HG03064 (cell line): Measurements from ENCODE around the gene NUBP2.
"Not testable (repeated sequence)": the region's sequence is repeated elsewhere in the genome, so short reads cannot be mapped to it uniquely, and the experiment has no call there.

ENCODE experiments used
- ATAC-seq: cut with Tn5 transposase; IDR thresholded peaks from one replicate; pipeline ENCODE4 v1.9.1; 2021; ENCODE audit warnings: low read depth; ENCODE audit not compliant: unreplicated experiment

Gene NUBP2

GRCh38 chr16:1794908-1795666, 12.3 kb downstream of the NUBP2 start:
- no peak for ATAC-seq

GRCh38 chr16:1799263-1799662, 16.5 kb downstream of the NUBP2 start:
- ATAC-seq, result not testable (repeated sequence)

GRCh38 chr16:1800701-1801100, 17.9 kb downstream of the NUBP2 start:
- ATAC-seq, result no peak

GRCh38 chr16:1807626-1808025, 24.9 kb downstream of the NUBP2 start:
- ATAC-seq, result no peak

GRCh38 chr16:1808691-1809090, 25.9 kb downstream of the NUBP2 start:
- no peak for ATAC-seq

GRCh38 chr16:1809281-1809801, 26.6 kb downstream of the NUBP2 start:
- no peak for ATAC-seq

GRCh38 chr16:1810106-1810505, 27.3 kb downstream of the NUBP2 start:
- ATAC-seq, result no peak

GRCh38 chr16:1810536-1810935, 27.8 kb downstream of the NUBP2 start:
- ATAC-seq, result no peak

- no peak for ATAC-seq
These were observed 30.0 kb downstream of the NUBP2 start for GRCh38 chr16:1812732-1813163.

- ATAC-seq, result no peak
These were observed 32.7 kb downstream of the NUBP2 start for GRCh38 chr16:1815461-1815860.

- ATAC-seq, result no peak
These were observed 33.9 kb downstream of the NUBP2 start for GRCh38 chr16:1816396-1817275.

GRCh38 chr16:1817276-1817589, 34.5 kb downstream of the NUBP2 start:
- ATAC-seq, result no peak

- ATAC-seq, result no peak
These were observed 35.0 kb downstream of the NUBP2 start for GRCh38 chr16:1817716-1818115.

- ATAC-seq, result no peak
These were observed 35.6 kb downstream of the NUBP2 start for GRCh38 chr16:1818204-1818872.

- no peak for ATAC-seq
These were observed 36.2 kb downstream of the NUBP2 start for GRCh38 chr16:1818873-1819525.

- no peak for ATAC-seq
These were observed 36.9 kb downstream of the NUBP2 start for GRCh38 chr16:1819611-1820010.

GRCh38 chr16:1820096-1820945, 37.6 kb downstream of the NUBP2 start:
- ATAC-seq, result no peak

GRCh38 chr16:1820946-1821290, 38.2 kb downstream of the NUBP2 start:
- no peak for ATAC-seq

- no peak for ATAC-seq
These were observed 39.3 kb downstream of the NUBP2 start for GRCh38 chr16:1821861-1822611.
